SK-N-SH treated with all-trans-retinoic acid at 6 μM for 48 hours (cell line): Measurements from ENCODE around the gene FOXE3.

Source experiments
- CSDC2 ChIP-seq: fragments of 250-450 bp; sonication (Bioruptor Pico); IDR thresholded peaks from 2 replicates; pipeline ENCODE4 v1.5.0; 2020; ENCODE audit warnings: mild to moderate bottlenecking, moderate library complexity
- ISL1 ChIP-seq: fragments of 250-450 bp; sonication (Bioruptor Pico); IDR thresholded peaks from 2 replicates; pipeline ENCODE4 v2.1.2; 2022; ENCODE audit warnings: mild to moderate bottlenecking, moderate library complexity
- PPARA ChIP-seq: fragments of 250-450 bp; sonication (Bioruptor Pico); IDR thresholded peaks from 2 replicates; pipeline ENCODE4 v1.5.0; 2020; ENCODE audit warnings: mild to moderate bottlenecking, borderline replicate concordance
- RARB ChIP-seq: fragments of 250-450 bp; sonication (Bioruptor Pico); IDR thresholded peaks from 2 replicates; pipeline ENCODE4 v1.8.0; 2021; ENCODE audit warnings: mild to moderate bottlenecking, moderate library complexity
- SNAI2 ChIP-seq: fragments of 250-450 bp; sonication (Bioruptor Pico); IDR thresholded peaks from 2 replicates; pipeline ENCODE4 v1.5.0; 2020; ENCODE audit warnings: mild to moderate bottlenecking, moderate library complexity
- ZC3H10 ChIP-seq: fragments of 250-450 bp; sonication (Bioruptor Pico); IDR thresholded peaks from 2 replicates; pipeline ENCODE4 v1.5.1; 2021; ENCODE audit warnings: mild to moderate bottlenecking, moderate library complexity
- ZFP30 ChIP-seq: fragments of 450-650 bp; formaldehyde crosslinking; IDR thresholded peaks from 2 replicates; pipeline ENCODE4 v1.5.0; 2022; ENCODE audit warnings: mild to moderate bottlenecking, moderate library complexity
- ZNF565 ChIP-seq: fragments of 450-650 bp; formaldehyde crosslinking; conservative IDR thresholded peaks from 2 replicates; pipeline ENCODE4 v1.5.0; 2020; ENCODE audit warnings: low read depth, mild to moderate bottlenecking, moderate library complexity

DNA sequence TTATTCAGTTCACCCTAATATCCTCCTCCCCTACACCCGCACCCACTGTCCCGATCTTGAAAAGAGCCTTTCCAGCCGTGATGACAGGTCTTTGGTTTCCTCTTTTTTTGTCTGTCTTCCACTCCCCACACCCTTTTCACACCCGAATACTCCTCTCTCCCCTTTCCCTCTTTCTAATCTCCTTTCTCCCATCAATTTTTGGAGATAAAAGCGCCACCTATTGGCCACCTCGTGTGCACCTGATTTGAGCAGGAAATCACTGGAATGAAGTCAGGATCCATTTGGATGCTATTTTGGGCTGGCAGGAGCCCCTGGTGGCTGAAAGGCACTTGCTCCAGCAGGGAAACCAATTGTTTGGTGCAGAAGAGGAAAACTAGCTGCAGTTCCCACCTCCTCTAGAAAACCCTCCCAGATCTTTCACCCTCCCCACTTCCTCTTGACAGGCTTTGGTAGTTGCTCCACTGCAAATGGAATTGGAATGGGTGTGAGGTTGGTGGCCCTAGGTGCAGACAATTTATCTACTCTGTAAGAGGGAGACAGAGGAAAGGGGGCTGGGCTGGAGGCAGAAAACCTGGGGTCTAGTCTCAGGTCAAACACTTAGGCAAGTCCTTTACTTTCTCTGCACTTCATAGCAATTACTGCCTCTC, 8.4 kb downstream of the FOXE3 start:
- TF ChIP-seq RARB (no peak), CSDC2 (CRISPR knock-in tag) (no peak), ZFP30 (no peak), ZNF565 (CRISPR knock-in tag) (no peak), SNAI2 (no peak), ISL1 (no peak), PPARA (CRISPR knock-in tag) (no peak), ZC3H10 (no peak)
